Measurements from ENCODE around the gene C1QTNF9. TPM values are rescaled to one million over a fixed set of nuclear protein-coding genes. Genes with fewer than 3 reads are reported as not detected.
"Not testable (repeated sequence)": the region's sequence is repeated elsewhere in the genome, so short reads cannot be mapped to it uniquely, and the experiment has no call there.

The C1QTNF9 gene
- total RNA-seq, 1 donor from 2014 or later, result not detected

GRCh38 chr13:24323036-24323738 lies 13.8 kb downstream of the C1QTNF9 start:
- peaks cover 22% of the 10 kb centered on the region for H3K27me3 Mint-ChIP-seq
- H3K4me1 Mint-ChIP-seq, result peaks cover 7% of the 10 kb centered on the region
- DNase-seq, result no peak
- no peaks in the 10 kb centered on the region for H3K9me3 Mint-ChIP-seq
- intact Hi-C loops (cut with micrococcal nuclease), result no loop called here
- ChIA-PET POLR2A (no interaction called here), CTCF (no interaction called here)
- no peak for ATAC-seq (ENCODE audit: low read depth)
- no peak overlapping the region for H3K27ac Mint-ChIP-seq
- no peaks in the 10 kb centered on the region for H3K36me3 Mint-ChIP-seq (ENCODE audit: low read depth)
- no peak overlapping the region for H3K4me3 Mint-ChIP-seq
- TF ChIP-seq, protein P1, sequence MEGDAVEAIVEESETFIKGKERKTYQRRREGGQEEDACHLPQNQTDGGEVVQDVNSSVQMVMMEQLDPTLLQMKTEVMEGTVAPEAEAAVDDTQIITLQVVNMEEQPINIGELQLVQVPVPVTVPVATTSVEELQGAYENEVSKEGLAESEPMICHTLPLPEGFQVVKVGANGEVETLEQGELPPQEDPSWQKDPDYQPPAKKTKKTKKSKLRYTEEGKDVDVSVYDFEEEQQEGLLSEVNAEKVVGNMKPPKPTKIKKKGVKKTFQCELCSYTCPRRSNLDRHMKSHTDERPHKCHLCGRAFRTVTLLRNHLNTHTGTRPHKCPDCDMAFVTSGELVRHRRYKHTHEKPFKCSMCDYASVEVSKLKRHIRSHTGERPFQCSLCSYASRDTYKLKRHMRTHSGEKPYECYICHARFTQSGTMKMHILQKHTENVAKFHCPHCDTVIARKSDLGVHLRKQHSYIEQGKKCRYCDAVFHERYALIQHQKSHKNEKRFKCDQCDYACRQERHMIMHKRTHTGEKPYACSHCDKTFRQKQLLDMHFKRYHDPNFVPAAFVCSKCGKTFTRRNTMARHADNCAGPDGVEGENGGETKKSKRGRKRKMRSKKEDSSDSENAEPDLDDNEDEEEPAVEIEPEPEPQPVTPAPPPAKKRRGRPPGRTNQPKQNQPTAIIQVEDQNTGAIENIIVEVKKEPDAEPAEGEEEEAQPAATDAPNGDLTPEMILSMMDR (IDR thresholded peaks at IDR 0.05), result no peak

- Mint-ChIP-seq H3K27ac (no peak overlapping the region), H3K4me1 (peaks cover 7% of the 10 kb centered on the region), H3K36me3 (ENCODE audit: low read depth) (no peaks in the 10 kb centered on the region), H3K9me3 (no peaks in the 10 kb centered on the region), H3K27me3 (peaks cover 23% of the 10 kb centered on the region), H3K4me3 (no peak overlapping the region)
- intact Hi-C loops (cut with micrococcal nuclease), result no loop called here
- DNase-seq, result no peak
- ATAC-seq (ENCODE audit: low read depth), result no peak
- ChIA-PET POLR2A (no interaction called here), CTCF (no interaction called here)
- TF ChIP-seq, protein P1 (IDR thresholded peaks at IDR 0.05), result no peak
These were observed 14.3 kb downstream of the C1QTNF9 start for GRCh38 chr13:24323739-24324075.

GRCh38 chr13:24327598-24327997 lies 18.2 kb downstream of the C1QTNF9 start:
- H3K4me3 Mint-ChIP-seq, result not testable (repeated sequence)

DNA sequence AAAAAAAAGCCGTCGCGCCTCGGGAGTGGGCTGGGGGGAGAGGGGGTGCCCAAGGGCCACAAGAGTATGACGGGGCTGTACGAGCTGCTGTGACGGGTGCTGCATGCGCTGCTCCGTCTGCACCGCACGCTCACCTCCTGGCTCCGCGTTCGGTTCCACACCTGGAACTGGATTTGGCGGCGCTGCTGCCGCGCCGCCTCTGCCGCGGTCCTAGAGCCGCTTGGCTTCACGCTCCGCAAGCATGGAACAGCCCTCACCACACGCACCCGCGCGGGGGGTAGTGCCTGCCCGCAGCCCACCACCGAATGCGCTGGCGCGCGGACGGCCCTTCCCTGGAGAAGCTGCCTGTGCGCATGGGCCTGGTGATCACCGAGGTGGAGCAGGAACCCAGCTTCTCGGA lies 18.8 kb downstream of the C1QTNF9 start:
- H3K9me3 Mint-ChIP-seq, result no peaks in the 10 kb centered on the region
- no peak overlapping the region for H3K4me3 Mint-ChIP-seq
- ChIA-PET CTCF (no interaction called here), POLR2A (no interaction called here)
- ATAC-seq (ENCODE audit: low read depth) (no peak), DNase-seq (no peak)
- peaks cover 7% of the 10 kb centered on the region for H3K4me1 Mint-ChIP-seq
- intact Hi-C loops (cut with micrococcal nuclease), result no loop called here
- no peaks in the 10 kb centered on the region for H3K36me3 Mint-ChIP-seq (ENCODE audit: low read depth)
- H3K27ac Mint-ChIP-seq, result no peak overlapping the region
- TF ChIP-seq, protein P1 (IDR thresholded peaks at IDR 0.05), result no peak
- H3K27me3 Mint-ChIP-seq, result peaks cover 28% of the 10 kb centered on the region

More at GRCh38 chr13:24327598-24327997, 18.2 kb downstream of the C1QTNF9 start:
- H3K36me3 Mint-ChIP-seq (ENCODE audit: low read depth); CTCF ChIA-PET; H3K4me1 Mint-ChIP-seq; intact Hi-C loops (cut with micrococcal nuclease); DNase-seq; H3K27ac Mint-ChIP-seq; ATAC-seq (ENCODE audit: low read depth); POLR2A ChIA-PET; H3K9me3 Mint-ChIP-seq: not testable (repeated sequence)
- peaks cover 26% of the 10 kb centered on the region for H3K27me3 Mint-ChIP-seq

DNA sequence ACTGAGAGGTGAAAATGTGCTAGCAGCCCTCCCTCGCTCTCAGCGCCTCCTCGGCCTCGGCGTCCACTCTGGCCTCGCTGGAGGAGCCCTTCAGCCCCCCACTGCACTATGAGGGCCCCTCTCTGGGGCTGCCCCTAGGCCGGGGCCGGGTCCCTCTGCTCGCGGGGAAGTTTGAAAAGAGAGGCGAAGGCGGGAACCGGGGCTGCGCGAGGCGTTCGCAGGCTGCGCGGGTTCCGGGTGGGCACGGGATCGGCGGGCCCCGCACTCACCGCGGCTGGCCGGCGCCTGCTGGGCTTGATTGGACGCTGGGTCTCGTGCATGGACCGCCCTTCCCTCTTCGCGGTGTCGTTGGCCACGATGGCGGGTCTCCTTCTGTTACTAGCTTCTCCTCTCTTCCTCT lies 29.3 kb downstream of the C1QTNF9 start:
- CTCF ChIA-PET, result no interaction called here
- Mint-ChIP-seq H3K4me1 (no peaks in the 10 kb centered on the region), H3K27ac (no peak overlapping the region), H3K4me3 (no peak overlapping the region), H3K27me3 (peaks cover 20% of the 10 kb centered on the region), H3K9me3 (no peaks in the 10 kb centered on the region), H3K36me3 (ENCODE audit: low read depth) (no peaks in the 10 kb centered on the region)
- no peak for ATAC-seq (ENCODE audit: low read depth)
- TF ChIP-seq, protein P1 (IDR thresholded peaks at IDR 0.05), result no peak
- intact Hi-C loops (cut with micrococcal nuclease), result no loop called here
- DNase-seq, result no peak
- POLR2A ChIA-PET, result no interaction called here
